HCT116 (cell line): ENCODE results near the gene NAALADL2. TPM values are rescaled to one million over a fixed set of nuclear protein-coding genes. Genes with fewer than 3 reads are reported as not detected.

Experiments
- ATAC-seq: fragments of 200-7000 bp; cut with Tn5 transposase; 2 replicates; pipeline ENCODE4 v1.9.1; 2020; ENCODE audit warnings: mild to moderate bottlenecking, moderate library complexity
- BruUV-seq: library from RNA; stranded (reverse); fragments of 400-500 nt; replicated peaks from 2 replicates; lab custom pipeline; 2021; lab: Mats Ljungman, UMichigan
- CTCF ChIA-PET: fragments of 300-600 bp; sonication (Branson Sonifier 250); formaldehyde crosslinking; loops from one replicate; lab custom pipeline; 2021; ENCODE audit warnings: antibody characterized with exemption; lab: Charles Lee
- POLR2A ChIA-PET: fragments of 300-600, 350-600 bp; sonication (Branson Sonifier 250); formaldehyde crosslinking; loops from one replicate; lab custom pipeline; 2021; ENCODE audit warnings: antibody characterized with exemption; lab: Charles Lee
- RAD21 ChIA-PET, 2 experiments: fragments of 300-600 bp; sonication (Branson Sonifier 250); formaldehyde crosslinking; loops; one replicate each; lab custom pipeline; 2023; ENCODE audit warnings: low total read pairs in 2 of 2; ENCODE audit not compliant: uncharacterized antibody in 2 of 2, unreplicated experiment in 2 of 2, low non-redundant PET in 1 of 2; lab: Charles Lee
- DNase-seq: peaks from one replicate; pipeline ENCODE4 v3.0.0-alpha.2; 2010; ENCODE audit warnings: low read depth, low spot score
- H2AFZ ChIP-seq: fragments of 200-600 bp; shearing (Covaris generic), sonication (generic); 2 replicates; pipeline ENCODE4 v1.6.1; 2017; ENCODE audit warnings: low read depth, mixed run types, mixed read lengths, antibody characterized with exemption, low read length; ENCODE audit not compliant: poor library complexity, severe bottlenecking
- H3K27ac ChIP-seq: 2 replicates; pipeline ENCODE4 v1.5.1; 2012; ENCODE audit warnings: low read depth, low read length
- H3K27me3 ChIP-seq: fragments of 200-600 bp; sonication (generic); 2 replicates; pipeline ENCODE4 v1.6.1; 2016; ENCODE audit warnings: mixed run types, low read length, mixed read lengths; ENCODE audit not compliant: insufficient read depth
- H3K36me3 ChIP-seq, 2 experiments: fragments of 200-500 bp in 1 of 2; fragments of 200-600 bp in 1 of 2; sonication (Bioruptor generic) in 1 of 2; sonication (generic) in 1 of 2; 2 replicates each; pipeline versions ENCODE4 v1.5.1 to v1.6.1; 2014 to 2016; ENCODE audit warnings: low read length in 2 of 2, inconsistent platforms in 1 of 2, mixed read lengths in 1 of 2, mixed run types in 1 of 2; ENCODE audit not compliant: insufficient read depth in 2 of 2, control insufficient read depth in 1 of 2
- H3K4me1 ChIP-seq, 2 experiments: fragments of 200-600 bp in 1 of 2; sonication (generic) in 1 of 2; 2 replicates each; pipeline versions ENCODE4 v1.5.1 to v1.6.1; 2012 to 2017; ENCODE audit warnings: low read length in 2 of 2, inconsistent platforms in 1 of 2, mild to moderate bottlenecking in 1 of 2, mixed read lengths in 1 of 2, mixed run types in 1 of 2, moderate library complexity in 1 of 2; ENCODE audit not compliant: insufficient read depth in 2 of 2, control insufficient read depth in 1 of 2
- H3K4me2 ChIP-seq: fragments of 200-600 bp; sonication (generic); 2 replicates; pipeline ENCODE4 v1.6.1; 2017; ENCODE audit warnings: mixed run types, low read length, mixed read lengths
- H3K4me3 ChIP-seq, 2 experiments: fragments of 200-600 bp in 1 of 2; sonication (generic) in 1 of 2; replicated peaks in 1 of 2; 2 replicates each; pipeline ENCODE4 v1.5.1; 2011 to 2016; ENCODE audit warnings: low read length in 2 of 2, control low read depth in 1 of 2, low read depth in 1 of 2, mild to moderate bottlenecking in 1 of 2, mixed read lengths in 1 of 2, mixed run types in 1 of 2
- H3K79me2 ChIP-seq: fragments of 200-600 bp; sonication (generic); 2 replicates; pipeline ENCODE4 v1.6.1; 2017; ENCODE audit warnings: mild to moderate bottlenecking, mixed run types, low read length, moderate library complexity, mixed read lengths; ENCODE audit not compliant: insufficient read depth
- H3K9ac ChIP-seq: fragments of 200-600 bp; sonication (generic); 2 replicates; pipeline ENCODE4 v1.6.1; 2016; ENCODE audit warnings: low read length, mixed read lengths
- H3K9me2 ChIP-seq: fragments of 200-600 bp; sonication (generic), shearing (Covaris generic); 2 replicates; pipeline ENCODE4 v1.6.1; 2017; ENCODE audit warnings: mixed run types, mild to moderate bottlenecking, moderate library complexity; ENCODE audit not compliant: insufficient read depth
- H3K9me3 ChIP-seq, 2 experiments: fragments of 200-500 bp in 1 of 2; fragments of 200-600 bp in 1 of 2; sonication (Bioruptor generic) in 1 of 2; sonication (generic) in 1 of 2; 2 replicates each; pipeline ENCODE4 v1.6.1; 2014 to 2017; ENCODE audit warnings: low read length in 2 of 2, mixed read lengths in 2 of 2, inconsistent platforms in 1 of 2, low read depth in 1 of 2, mild to moderate bottlenecking in 1 of 2, mixed run types in 1 of 2, moderate library complexity in 1 of 2; ENCODE audit not compliant: control insufficient read depth in 1 of 2, insufficient read depth in 1 of 2
- H4K20me1 ChIP-seq: fragments of 200-600 bp; sonication (generic), shearing (Covaris generic); 2 replicates; pipeline ENCODE4 v1.6.1; 2017; ENCODE audit warnings: mixed run types, mild to moderate bottlenecking, moderate library complexity; ENCODE audit not compliant: insufficient read depth
- CBX3 ChIP-seq: IDR thresholded peaks from 2 replicates; pipeline ENCODE4 v1.6.1; 2012; ENCODE audit warnings: low read depth
- CEBPB ChIP-seq: IDR thresholded peaks from 2 replicates; pipeline ENCODE4 v1.6.1; 2012; ENCODE audit warnings: low read depth
- EGR1 ChIP-seq: IDR thresholded peaks from 2 replicates; pipeline ENCODE4 v1.6.1; 2012; ENCODE audit warnings: low read depth
- ELF1 ChIP-seq: IDR thresholded peaks from 2 replicates; pipeline ENCODE4 v1.6.1; 2012; ENCODE audit warnings: low read depth, borderline replicate concordance
- EZH2 ChIP-seq: fragments of 200-600 bp; sonication (generic); IDR thresholded peaks from 2 replicates; pipeline ENCODE4 v1.6.1; 2017; ENCODE audit warnings: antibody characterized with exemption, mixed run types
- FOSL1 ChIP-seq: IDR thresholded peaks from 2 replicates; pipeline ENCODE4 v1.6.1; 2012; ENCODE audit warnings: low read depth
- JUND ChIP-seq: IDR thresholded peaks from 2 replicates; pipeline ENCODE4 v1.6.1; 2012
- POLR2A ChIP-seq: IDR thresholded peaks from 2 replicates; pipeline ENCODE4 v1.7.0; 2011; ENCODE audit warnings: borderline replicate concordance; ENCODE audit not compliant: insufficient read depth, insufficient read length; ENCODE audit errors: extremely low read depth
- POLR2AphosphoS5 ChIP-seq: IDR thresholded peaks from 2 replicates; pipeline ENCODE4 v1.6.1; 2011; ENCODE audit warnings: mild to moderate bottlenecking, low read depth, low read length, moderate library complexity
- SP1 ChIP-seq: IDR thresholded peaks from 2 replicates; pipeline ENCODE4 v1.6.1; 2012; ENCODE audit warnings: low read depth
- SRF ChIP-seq: IDR thresholded peaks from 2 replicates; pipeline ENCODE4 v1.6.1; 2012; ENCODE audit warnings: low read depth
- TCF7L2 ChIP-seq: IDR thresholded peaks from 2 replicates; pipeline ENCODE4 v1.7.0; 2011; ENCODE audit warnings: borderline replicate concordance, inconsistent platforms; ENCODE audit not compliant: insufficient read depth, insufficient read length; ENCODE audit errors: extremely low read depth
- YY1 ChIP-seq: IDR thresholded peaks from 2 replicates; pipeline ENCODE4 v1.6.1; 2011; ENCODE audit warnings: low read length, low read depth, moderate library complexity, mild to moderate bottlenecking; ENCODE audit not compliant: insufficient replicate concordance; ENCODE audit errors: extremely low read depth
- intact Hi-C: fragments of 100-400 bp; cut with micrococcal nuclease; formaldehyde crosslinking; loops from 2 replicates; pipeline ENCODE4 v1.10.0; 2022
- total RNA-seq: library from RNA; stranded (reverse); gene quantifications from one replicate; pipeline ENCODE4 v1.2.1, GENCODE V29; 2021; ENCODE audit not compliant: unreplicated experiment
- TF ChIP-seq, protein P1 (sequence below): IDR thresholded peaks from 2 replicates; pipeline ENCODE4 v1.6.1; 2012
- TF ChIP-seq, protein P2 (sequence below): IDR thresholded peaks from 2 replicates; pipeline ENCODE4 v1.6.1; 2011; ENCODE audit warnings: mild to moderate bottlenecking, low read length, moderate library complexity; ENCODE audit not compliant: insufficient replicate concordance; ENCODE audit errors: extremely low read depth
- TF ChIP-seq, protein P3 (sequence below): IDR thresholded peaks from 2 replicates; pipeline ENCODE4 v1.6.1; 2012; ENCODE audit warnings: low read depth

Gene NAALADL2
- total RNA-seq, 1 experiment from 2014 or later: 2.9 TPM

DNA sequence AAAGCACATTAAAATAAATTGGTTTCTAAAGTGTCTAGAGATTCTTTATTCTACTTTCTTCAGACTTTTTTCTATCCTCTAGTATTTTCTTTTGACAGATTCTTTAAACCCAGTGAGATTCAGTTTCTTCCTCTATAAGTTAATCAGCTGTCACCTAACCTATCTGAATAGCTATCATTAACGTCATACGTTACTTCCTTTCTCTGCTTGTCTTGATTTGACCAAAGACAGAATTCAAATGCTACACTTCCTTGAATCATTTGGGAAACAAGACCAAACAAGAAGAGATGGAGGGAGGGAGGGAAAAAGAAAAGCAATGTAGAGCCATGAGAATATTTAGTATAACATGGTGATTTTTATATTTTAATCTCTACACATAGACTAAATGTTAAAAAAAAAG, 235.2 kb downstream of the NAALADL2 start:
- RAD21 ChIA-PET: no interaction called here
- intact Hi-C loops: no loop called here
- TF ChIP-seq CBX3 (no peak), TCF7L2 (no peak), POLR2A (no peak), POLR2AphosphoS5 (no peak), EGR1 (no peak), FOSL1 (no peak), CEBPB (no peak), ELF1 (no peak), SRF (no peak), JUND (no peak), YY1 (no peak), EZH2 (no peak), SP1 (no peak)
- TF ChIP-seq, protein P1, sequence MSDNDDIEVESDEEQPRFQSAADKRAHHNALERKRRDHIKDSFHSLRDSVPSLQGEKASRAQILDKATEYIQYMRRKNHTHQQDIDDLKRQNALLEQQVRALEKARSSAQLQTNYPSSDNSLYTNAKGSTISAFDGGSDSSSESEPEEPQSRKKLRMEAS: no peak
- TF ChIP-seq, protein P2, sequence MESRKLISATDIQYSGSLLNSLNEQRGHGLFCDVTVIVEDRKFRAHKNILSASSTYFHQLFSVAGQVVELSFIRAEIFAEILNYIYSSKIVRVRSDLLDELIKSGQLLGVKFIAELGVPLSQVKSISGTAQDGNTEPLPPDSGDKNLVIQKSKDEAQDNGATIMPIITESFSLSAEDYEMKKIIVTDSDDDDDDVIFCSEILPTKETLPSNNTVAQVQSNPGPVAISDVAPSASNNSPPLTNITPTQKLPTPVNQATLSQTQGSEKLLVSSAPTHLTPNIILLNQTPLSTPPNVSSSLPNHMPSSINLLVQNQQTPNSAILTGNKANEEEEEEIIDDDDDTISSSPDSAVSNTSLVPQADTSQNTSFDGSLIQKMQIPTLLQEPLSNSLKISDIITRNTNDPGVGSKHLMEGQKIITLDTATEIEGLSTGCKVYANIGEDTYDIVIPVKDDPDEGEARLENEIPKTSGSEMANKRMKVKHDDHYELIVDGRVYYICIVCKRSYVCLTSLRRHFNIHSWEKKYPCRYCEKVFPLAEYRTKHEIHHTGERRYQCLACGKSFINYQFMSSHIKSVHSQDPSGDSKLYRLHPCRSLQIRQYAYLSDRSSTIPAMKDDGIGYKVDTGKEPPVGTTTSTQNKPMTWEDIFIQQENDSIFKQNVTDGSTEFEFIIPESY: no peak
- TF ChIP-seq, protein P3, sequence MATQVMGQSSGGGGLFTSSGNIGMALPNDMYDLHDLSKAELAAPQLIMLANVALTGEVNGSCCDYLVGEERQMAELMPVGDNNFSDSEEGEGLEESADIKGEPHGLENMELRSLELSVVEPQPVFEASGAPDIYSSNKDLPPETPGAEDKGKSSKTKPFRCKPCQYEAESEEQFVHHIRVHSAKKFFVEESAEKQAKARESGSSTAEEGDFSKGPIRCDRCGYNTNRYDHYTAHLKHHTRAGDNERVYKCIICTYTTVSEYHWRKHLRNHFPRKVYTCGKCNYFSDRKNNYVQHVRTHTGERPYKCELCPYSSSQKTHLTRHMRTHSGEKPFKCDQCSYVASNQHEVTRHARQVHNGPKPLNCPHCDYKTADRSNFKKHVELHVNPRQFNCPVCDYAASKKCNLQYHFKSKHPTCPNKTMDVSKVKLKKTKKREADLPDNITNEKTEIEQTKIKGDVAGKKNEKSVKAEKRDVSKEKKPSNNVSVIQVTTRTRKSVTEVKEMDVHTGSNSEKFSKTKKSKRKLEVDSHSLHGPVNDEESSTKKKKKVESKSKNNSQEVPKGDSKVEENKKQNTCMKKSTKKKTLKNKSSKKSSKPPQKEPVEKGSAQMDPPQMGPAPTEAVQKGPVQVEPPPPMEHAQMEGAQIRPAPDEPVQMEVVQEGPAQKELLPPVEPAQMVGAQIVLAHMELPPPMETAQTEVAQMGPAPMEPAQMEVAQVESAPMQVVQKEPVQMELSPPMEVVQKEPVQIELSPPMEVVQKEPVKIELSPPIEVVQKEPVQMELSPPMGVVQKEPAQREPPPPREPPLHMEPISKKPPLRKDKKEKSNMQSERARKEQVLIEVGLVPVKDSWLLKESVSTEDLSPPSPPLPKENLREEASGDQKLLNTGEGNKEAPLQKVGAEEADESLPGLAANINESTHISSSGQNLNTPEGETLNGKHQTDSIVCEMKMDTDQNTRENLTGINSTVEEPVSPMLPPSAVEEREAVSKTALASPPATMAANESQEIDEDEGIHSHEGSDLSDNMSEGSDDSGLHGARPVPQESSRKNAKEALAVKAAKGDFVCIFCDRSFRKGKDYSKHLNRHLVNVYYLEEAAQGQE: no peak
- H3K4me3 ChIP-seq: no peak overlapping the region
- H3K9me3 ChIP-seq: no peaks in the 10 kb centered on the region
- H3K36me3 ChIP-seq: no peaks in the 10 kb centered on the region
- H3K27me3 ChIP-seq: no peaks in the 10 kb centered on the region
- no peaks in the 10 kb centered on the region for H4K20me1 ChIP-seq
- H3K27ac ChIP-seq: no peak overlapping the region
- no peak overlapping the region for H3K4me2 ChIP-seq
- H3K9me2 ChIP-seq: no peaks in the 10 kb centered on the region
- DNase-seq: no peak
- no TSS peak for BruUV-seq
- no peaks in the 10 kb centered on the region for H3K79me2 ChIP-seq
- no peaks in the 10 kb centered on the region for H3K4me1 ChIP-seq
- no peak overlapping the region for H3K9ac ChIP-seq
- H2AFZ ChIP-seq: no peak overlapping the region
- ATAC-seq: no peak
- CTCF ChIA-PET: no interaction called here
- POLR2A ChIA-PET: no interaction called here
